Epidermal melanocyte (primary cell): ENCODE results near the gene KRTAP24-1.

Experiments used
- DNase-seq: peaks from one replicate; pipeline ENCODE4 v3.0.0; 2011; ENCODE audit warnings: low spot score; ENCODE audit not compliant: insufficient read length

Gene KRTAP24-1

GRCh38 chr21:30282850-30283249 is at the start of gene KRTAP24-1:
TSS of gene KRTAP24-1 (minus strand) at chr21:30282950. CDS start at chr21:30282932, 18 bp downstream.
- DNase-seq = no peak

DNA sequence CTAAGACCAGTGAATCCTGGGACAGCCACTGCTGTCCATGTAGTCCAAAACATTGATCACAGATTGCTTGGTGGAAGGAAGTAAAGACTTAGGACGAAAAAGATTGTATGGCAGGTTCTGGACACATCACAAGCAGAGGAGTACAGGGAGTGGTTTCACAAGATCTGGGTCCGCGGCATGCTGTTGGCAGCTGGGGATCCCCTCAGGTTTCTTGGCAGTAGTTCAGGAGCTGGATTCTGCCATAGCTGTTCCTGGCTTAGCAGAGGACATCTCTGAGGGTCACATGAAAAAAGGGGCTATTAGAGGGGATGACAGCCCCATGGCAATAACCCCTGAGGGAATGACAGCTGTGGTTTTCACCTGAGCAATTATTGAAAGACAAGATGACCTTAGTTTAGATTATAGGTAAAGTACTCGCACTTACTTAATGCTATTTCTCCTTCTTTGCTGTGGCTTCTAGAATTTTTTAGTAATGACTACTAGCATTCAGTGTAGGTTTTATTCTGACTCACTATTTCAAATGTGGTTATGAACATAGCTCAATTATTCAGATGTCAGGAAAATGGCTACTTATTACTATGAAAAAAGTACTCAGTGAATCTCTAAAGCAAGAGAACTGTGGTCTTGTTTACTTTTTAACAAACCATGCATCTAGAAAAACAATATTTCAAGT is 46.6 kb upstream of the KRTAP24-1 start:
- no peak for DNase-seq

DNA sequence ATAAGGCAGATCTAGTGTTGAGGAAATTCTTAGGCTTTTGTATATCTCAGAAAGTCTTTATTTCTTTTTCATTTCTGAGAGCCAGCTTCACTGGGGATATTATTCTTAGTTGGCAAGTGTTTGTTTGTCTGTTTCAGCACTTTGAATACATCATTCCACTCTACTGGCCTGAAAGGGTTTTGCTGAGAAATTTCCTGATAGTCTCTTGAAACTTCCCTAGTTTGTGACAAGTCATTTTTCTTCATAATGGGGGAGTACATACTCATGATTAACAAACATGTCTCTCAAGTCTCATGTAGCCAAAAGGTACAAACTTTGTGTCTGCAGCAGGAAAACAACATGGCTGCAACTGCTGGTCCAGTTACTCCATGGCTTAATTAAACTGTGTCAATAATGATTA is 43.6 kb upstream of the KRTAP24-1 start:
- no peak for DNase-seq

- no peak for DNase-seq
These were observed 37.5 kb upstream of the KRTAP24-1 start, which contains the start of gene KRTAP26-1 for GRCh38 chr21:30320215-30320614. TSS of gene KRTAP26-1 (minus strand) at chr21:30320315. CDS start at chr21:30320035, 280 bp downstream.

- DNase-seq = no peak
These were observed 33.0 kb upstream of the KRTAP24-1 start for GRCh38 chr21:30315701-30316100.

- no peak for DNase-seq
These were observed 24.1 kb upstream of the KRTAP24-1 start for GRCh38 chr21:30306884-30307283.

DNA sequence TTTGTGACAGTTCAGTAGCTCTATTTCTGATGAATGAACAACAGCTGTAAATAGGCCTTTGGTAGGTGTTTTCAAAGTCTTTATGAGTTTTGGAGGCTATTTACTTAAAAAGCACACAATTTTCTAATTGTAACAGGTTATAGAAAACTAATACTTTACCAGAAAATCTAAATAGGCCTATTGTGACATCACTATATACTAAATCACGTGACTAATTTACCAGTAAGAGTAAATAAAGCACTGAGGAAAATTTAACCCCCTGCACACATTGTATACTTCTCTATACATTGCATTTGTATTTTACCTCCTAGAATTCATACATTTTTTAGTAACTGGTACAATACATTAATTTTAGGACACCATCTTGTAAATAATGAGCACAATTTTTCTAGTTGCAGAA is 22.4 kb upstream of the KRTAP24-1 start:
- no peak for DNase-seq

DNA sequence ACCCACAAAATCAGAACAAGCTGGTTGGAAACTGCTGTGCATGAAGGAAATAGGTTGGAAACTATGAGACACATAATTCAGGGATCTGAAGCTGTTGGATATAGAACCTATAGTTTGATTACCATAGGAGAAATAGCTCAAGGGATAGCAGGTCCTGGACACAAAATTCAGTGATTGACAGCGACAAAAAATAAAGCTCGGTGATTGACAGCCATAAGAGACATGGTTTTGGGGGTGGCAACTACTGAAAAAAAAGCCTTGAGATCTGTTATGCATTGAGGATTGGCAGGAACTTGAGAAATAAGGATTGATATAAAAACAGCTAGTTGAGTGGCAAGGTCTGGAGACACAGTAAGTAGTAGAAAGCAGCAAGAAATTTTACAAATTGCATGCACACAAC is 6.5 kb upstream of the KRTAP24-1 start, which contains the start of gene KRTAP25-1:
TSS of gene KRTAP25-1 (minus strand) at position 300 of the 400 bp plus-strand sequence. CDS start at position 276, 24 bp downstream.
- no peak for DNase-seq

DNA sequence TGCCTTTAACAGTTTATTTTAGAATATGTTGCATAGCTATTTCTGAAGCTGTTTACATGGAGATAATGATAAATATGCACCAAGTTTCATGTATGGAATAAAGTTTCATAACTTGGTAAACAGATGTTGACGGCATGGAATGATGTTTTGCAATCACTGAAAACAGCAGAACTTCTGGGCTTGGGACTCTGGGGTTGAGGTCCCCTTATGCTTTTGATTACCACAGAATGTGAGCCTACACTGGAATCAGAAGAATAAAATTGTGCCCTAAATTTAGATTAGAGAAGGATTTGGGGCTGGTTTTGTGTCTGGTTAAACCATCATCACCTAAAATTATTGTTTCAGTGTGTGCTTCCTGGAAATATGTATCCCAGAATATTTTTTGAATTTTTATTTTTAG is 11.1 kb downstream of the KRTAP24-1 start:
- no peak for DNase-seq

- no peak for DNase-seq
These were observed 11.6 kb downstream of the KRTAP24-1 start for GRCh38 chr21:30271156-30271555.

DNA sequence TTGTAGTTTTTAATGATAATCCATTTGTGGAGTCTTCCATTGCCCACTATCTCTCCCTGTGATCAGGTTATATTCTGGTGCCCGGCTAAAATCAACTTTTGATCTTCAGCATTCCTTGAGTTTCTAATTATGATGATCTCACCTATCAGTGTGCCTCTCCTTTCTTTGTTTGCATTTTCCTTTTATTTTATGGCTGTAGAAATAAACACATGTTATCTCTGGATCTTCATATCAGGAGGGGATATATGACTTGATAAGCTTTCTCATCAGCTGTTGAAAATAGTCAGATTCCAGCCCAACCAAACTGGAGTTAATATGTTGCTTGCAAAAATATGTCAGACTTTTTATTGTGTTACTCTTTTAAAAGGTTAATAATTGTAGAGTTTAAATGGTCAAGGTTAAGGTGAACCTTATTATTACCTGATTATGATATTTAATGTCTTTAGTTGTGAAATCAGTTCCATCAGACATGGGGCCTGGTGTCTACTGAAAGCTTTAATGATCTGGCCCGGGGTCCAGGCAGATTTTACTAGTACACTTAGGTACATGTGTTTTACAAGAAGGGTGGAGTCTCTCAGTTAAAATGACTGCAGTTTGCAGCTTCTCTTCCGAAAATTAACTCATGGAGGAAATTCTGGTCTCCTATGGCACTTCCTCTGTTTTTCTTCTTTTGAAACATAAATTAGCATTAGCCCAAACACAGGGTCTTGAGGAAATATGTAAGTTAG is 12.8 kb downstream of the KRTAP24-1 start:
- DNase-seq = no peak

GRCh38 chr21:30268608-30269197 is 14.0 kb downstream of the KRTAP24-1 start:
- DNase-seq = no peak

DNA sequence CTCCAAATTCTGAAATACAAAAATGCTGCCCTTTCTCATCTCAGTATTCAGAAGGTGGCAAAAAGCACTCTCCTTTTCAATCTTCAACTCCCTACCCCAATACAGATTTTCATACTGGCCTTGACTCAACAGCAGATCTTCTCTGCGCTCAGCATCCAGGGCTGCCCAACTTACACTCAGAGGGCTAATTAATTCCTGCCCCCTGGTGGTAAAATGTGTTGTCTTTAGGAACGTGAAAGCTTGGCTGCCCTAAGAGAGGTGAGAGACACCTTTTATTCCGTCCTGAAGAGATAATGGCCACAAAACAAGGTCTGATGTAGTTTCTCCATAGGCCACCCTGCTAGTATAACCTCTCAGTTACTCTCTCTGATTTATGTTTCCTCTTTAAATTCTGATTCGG is 25.0 kb downstream of the KRTAP24-1 start:
- DNase-seq = no peak

- no peak for DNase-seq
These were observed 26.6 kb downstream of the KRTAP24-1 start for GRCh38 chr21:30256100-30256499.

- DNase-seq = no peak
These were observed 27.1 kb downstream of the KRTAP24-1 start for GRCh38 chr21:30255679-30256078.

GRCh38 chr21:30251781-30252180 is 31.0 kb downstream of the KRTAP24-1 start:
- no peak for DNase-seq

GRCh38 chr21:30249936-30250335 is 32.8 kb downstream of the KRTAP24-1 start:
- no peak for DNase-seq

- DNase-seq = no peak
These were observed 33.9 kb downstream of the KRTAP24-1 start for GRCh38 chr21:30248844-30249243.

DNA sequence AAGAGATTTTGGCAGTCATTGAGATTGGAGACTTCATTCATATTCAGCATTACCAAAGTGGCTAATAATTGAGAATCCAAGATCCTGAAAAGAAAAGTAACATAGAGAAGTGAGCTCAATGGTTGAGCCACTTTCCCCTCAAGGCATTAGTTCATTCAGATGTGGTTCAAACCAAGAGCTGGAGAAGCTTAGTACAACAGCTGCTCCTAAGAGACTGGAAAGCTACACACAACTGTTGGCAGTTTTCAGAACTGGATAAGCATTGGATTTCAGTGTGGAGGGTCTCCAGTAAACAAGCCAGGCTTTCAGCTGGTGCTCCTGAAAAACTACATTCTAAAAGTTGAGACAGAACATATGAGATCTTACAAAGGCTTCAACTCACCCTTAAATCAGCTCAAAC is 37.7 kb downstream of the KRTAP24-1 start:
- DNase-seq = no peak

GRCh38 chr21:30243691-30244090 is 39.1 kb downstream of the KRTAP24-1 start:
- no peak for DNase-seq

DNA sequence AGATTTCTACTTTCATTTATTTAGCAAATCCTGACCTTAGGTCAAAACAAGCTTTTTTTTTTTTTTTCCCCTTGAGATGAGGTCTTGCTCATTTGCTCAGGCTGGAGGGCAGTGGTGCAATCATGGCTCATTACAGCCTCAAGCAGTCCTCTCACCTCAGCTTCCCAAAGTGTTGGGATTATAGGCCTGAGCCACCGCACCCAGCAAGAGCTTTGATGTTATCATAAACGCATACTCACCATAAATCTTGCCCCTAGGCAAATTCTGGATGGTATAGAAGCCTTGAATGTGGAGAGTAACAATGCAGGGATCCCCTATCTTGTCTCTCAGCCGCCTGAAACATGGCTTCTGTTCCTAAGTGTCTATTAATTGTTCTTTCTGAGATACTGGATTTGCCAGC is 42.1 kb downstream of the KRTAP24-1 start:
- DNase-seq = no peak

GRCh38 chr21:30238168-30238567 is 44.6 kb downstream of the KRTAP24-1 start:
- DNase-seq = no peak
